Erythroblast (primary cell): ENCODE measurements around the gene HAUS3.

Experiments used
- GATA1 ChIP-seq: IDR thresholded peaks from 2 replicates; pipeline ENCODE4 v1.6.1; 2011; ENCODE audit warnings: low read depth, mild to moderate bottlenecking, control low read depth, low read length, moderate library complexity
- POLR2A ChIP-seq: IDR thresholded peaks from 2 replicates; pipeline ENCODE4 v1.6.1; 2011; ENCODE audit warnings: mild to moderate bottlenecking, low read length

DNA sequence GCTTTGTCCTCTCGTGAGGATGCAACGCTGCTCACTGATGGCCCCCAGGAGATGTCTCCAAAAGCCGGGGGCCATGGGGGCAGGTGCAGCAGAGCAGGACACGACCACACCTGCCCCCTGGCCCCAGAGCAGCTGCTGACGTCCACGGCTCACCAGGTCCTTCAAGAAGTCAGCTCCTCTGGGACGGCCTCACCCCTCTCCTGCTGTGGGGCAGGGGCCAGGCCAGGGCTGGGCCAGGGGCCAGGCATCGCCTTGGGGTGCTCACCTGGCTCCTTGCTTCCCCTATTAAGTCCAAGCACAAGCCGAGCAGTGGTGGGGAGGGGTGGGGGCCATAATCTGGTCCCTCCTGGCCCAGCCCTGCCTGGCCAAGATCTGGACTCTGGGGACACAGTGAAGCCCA, 48.6 kb upstream of the HAUS3 start:
- TF ChIP-seq POLR2A (no peak), GATA1 (no peak)
